ENCODE data around the gene PRTG. TPM values are rescaled to one million over a fixed set of nuclear protein-coding genes. Genes with fewer than 3 reads are reported as not detected.

The PRTG gene
- polyA plus RNA-seq, 3 donors, result not detected

- Mint-ChIP-seq H3K36me3 (no peaks in the 10 kb centered on the region), H3K4me1 (no peaks in the 10 kb centered on the region), H3K9me3 (peaks cover 0 to 6% (median 0%) of the 10 kb centered on the region in 7 donors), H3K4me3 (no peak overlapping the region), H3K27me3 (ENCODE audit: low read depth in 3 of 3) (peaks cover 0 to 6% (median 0%) of the 10 kb centered on the region in 3 donors), H3K27ac (no peak overlapping the region)
- Histone ChIP-seq H2AFZ (ENCODE audit: insufficient read depth, low read depth, low read length, poor library complexity, severe bottlenecking) (no peak overlapping the region), H3K27me3 (ENCODE audit: control insufficient read depth in 2 of 2, insufficient read depth in 2 of 2, low read length in 2 of 2) (no peaks in the 10 kb centered on the region), H3K4me3 (replicated peaks in 1 of 3; ENCODE audit: low read depth in 2 of 3, low read length in 3 of 3) (no peak overlapping the region), H3K4me2 (replicated peaks; ENCODE audit: extremely low read depth, low read length, poor library complexity, severe bottlenecking) (no peak overlapping the region), H3K36me3 (replicated peaks in 1 of 2; ENCODE audit: control insufficient read depth in 1 of 2, insufficient read depth in 2 of 2, low read length in 2 of 2) (no peaks in the 10 kb centered on the region), H4K20me1 (ENCODE audit: insufficient read depth, low read length) (no peaks in the 10 kb centered on the region), H3K4me1 (ENCODE audit: control insufficient read depth in 1 of 2, insufficient read depth in 2 of 2, low read length in 2 of 2) (no peaks in the 10 kb centered on the region), H3K79me2 (ENCODE audit: insufficient read depth, low read length) (no peaks in the 10 kb centered on the region), H3K9ac (ENCODE audit: insufficient read depth, low read length, poor library complexity, severe bottlenecking) (no peak overlapping the region), H3K27ac (ENCODE audit: low read depth in 1 of 2, low read length in 2 of 2) (no peak overlapping the region), H3K9me3 (replicated peaks in 1 of 2; ENCODE audit: control insufficient read depth in 1 of 2, insufficient read depth in 1 of 2, low read length in 2 of 2) (no peaks in the 10 kb centered on the region)
- intact Hi-C loops (cut with micrococcal nuclease), result no loop called here
- TF ChIP-seq CTCF (IDR thresholded peaks at IDR 0.05), result no peak
- DNase-seq, result no peak
Measured at GRCh38 chr15:55710286-55710685, 32.7 kb downstream of the PRTG start.

- intact Hi-C loops (cut with micrococcal nuclease), result no loop called here
- Histone ChIP-seq H3K4me1 (ENCODE audit: control insufficient read depth in 1 of 2, insufficient read depth in 2 of 2, low read length in 2 of 2) (no peaks in the 10 kb centered on the region), H3K79me2 (ENCODE audit: insufficient read depth, low read length) (no peaks in the 10 kb centered on the region), H3K4me3 (replicated peaks in 1 of 3; ENCODE audit: low read depth in 2 of 3, low read length in 3 of 3) (no peak overlapping the region), H3K9ac (ENCODE audit: insufficient read depth, low read length, poor library complexity, severe bottlenecking) (no peak overlapping the region), H3K36me3 (replicated peaks in 1 of 2; ENCODE audit: control insufficient read depth in 1 of 2, insufficient read depth in 2 of 2, low read length in 2 of 2) (no peaks in the 10 kb centered on the region), H4K20me1 (ENCODE audit: insufficient read depth, low read length) (no peaks in the 10 kb centered on the region), H3K27ac (ENCODE audit: low read depth in 1 of 2, low read length in 2 of 2) (no peak overlapping the region), H3K27me3 (ENCODE audit: control insufficient read depth in 2 of 2, insufficient read depth in 2 of 2, low read length in 2 of 2) (no peaks in the 10 kb centered on the region), H3K9me3 (replicated peaks in 1 of 2; ENCODE audit: control insufficient read depth in 1 of 2, insufficient read depth in 1 of 2, low read length in 2 of 2) (no peaks in the 10 kb centered on the region), H3K4me2 (replicated peaks; ENCODE audit: extremely low read depth, low read length, poor library complexity, severe bottlenecking) (no peak overlapping the region), H2AFZ (ENCODE audit: insufficient read depth, low read depth, low read length, poor library complexity, severe bottlenecking) (no peak overlapping the region)
- H3K27ac Mint-ChIP-seq, result no peak overlapping the region
- H3K36me3 Mint-ChIP-seq, result no peaks in the 10 kb centered on the region
- peaks cover 0 to 6% (median 0%) of the 10 kb centered on the region in 7 donors for H3K9me3 Mint-ChIP-seq
- DNase-seq, result no peak
- TF ChIP-seq CTCF (IDR thresholded peaks at IDR 0.05), result no peak
- H3K4me1 Mint-ChIP-seq, result no peaks in the 10 kb centered on the region
- H3K27me3 Mint-ChIP-seq (ENCODE audit: low read depth in 3 of 3), result peaks cover 0 to 6% (median 0%) of the 10 kb centered on the region in 3 donors
- WGBS (ENCODE audit: insufficient coverage), result no CpG with 5 or more reads among the region's 2 CpGs
- no peak overlapping the region for H3K4me3 Mint-ChIP-seq
Measured at GRCh38 chr15:55709458-55709857, 33.5 kb downstream of the PRTG start.
